Esophagus (tissue), 2 donors: Measurements from ENCODE around the gene GHITM. TPM values are rescaled to one million over a fixed set of nuclear protein-coding genes. Genes with fewer than 3 reads are reported as not detected.
A peak's percentile ranks its signal among the peaks of the same experiment; 100 is the strongest.
"Not testable (repeated sequence)": the region's sequence is repeated elsewhere in the genome, so short reads cannot be mapped to it uniquely, and the experiment has no call there.

ENCODE experiments used
- H3K27ac ChIP-seq, 2 donors: one replicate each; pipeline ENCODE4 v1.5.1; 2013; ENCODE audit warnings: low read depth in 2 of 2, mild to moderate bottlenecking in 2 of 2, inconsistent platforms in 1 of 2, low read length in 1 of 2, moderate library complexity in 1 of 2
- H3K27me3 ChIP-seq, 2 donors: one replicate each; pipeline ENCODE4 v1.6.1; 2013; ENCODE audit warnings: low read length in 2 of 2, control low read depth in 1 of 2, mild to moderate bottlenecking in 1 of 2; ENCODE audit not compliant: insufficient read depth in 2 of 2, control insufficient read depth in 1 of 2
- H3K36me3 ChIP-seq, 2 donors: one replicate each; pipeline ENCODE4 v1.6.1; 2013; ENCODE audit warnings: low read length in 1 of 2; ENCODE audit not compliant: control insufficient read depth in 2 of 2, insufficient read depth in 2 of 2
- H3K4me1 ChIP-seq, 2 donors: one replicate each; pipeline ENCODE4 v1.6.1; 2013; ENCODE audit warnings: low read length in 1 of 2; ENCODE audit not compliant: control insufficient read depth in 2 of 2, insufficient read depth in 2 of 2
- H3K4me3 ChIP-seq, 2 donors: one replicate each; pipeline ENCODE4 v1.5.1; 2013; ENCODE audit warnings: low read length in 2 of 2, mild to moderate bottlenecking in 2 of 2, low read depth in 1 of 2, moderate library complexity in 1 of 2
- H3K9me3 ChIP-seq, 2 donors: one replicate each; pipeline ENCODE4 v1.6.1; 2013; ENCODE audit warnings: mild to moderate bottlenecking in 2 of 2, low read depth in 1 of 2, low read length in 1 of 2, moderate library complexity in 1 of 2; ENCODE audit not compliant: control insufficient read depth in 2 of 2, insufficient read depth in 1 of 2
- WGBS, 2 donors: extraction: QIAGEN DNeasy Blood & Tissue Kit; methylation state at CpG; one replicate each; pipeline ENCODE4 v1.1.7; 2013; 5-methylcytosine and 5-hydroxymethylcytosine counted together
- polyA plus RNA-seq, 2 donors: library from polyadenylated mRNA; stranded (reverse); fragments of 200-250 nt; gene quantifications; one replicate each; pipeline ENCODE4 v1.2.3, GENCODE V29; 2013
- donor health status: healthy with polysubstance abuse.
- donor health status: Bipolar disorder and iron deficiency.

GHITM gene
- 100 to 1,000 TPM in 1 of 2 donors, 10 to 100 TPM in 1; 62.8 to 144 TPM for polyA plus RNA-seq

- Histone ChIP-seq H3K27me3 (no peaks in the 10 kb centered on the region), H3K9me3 (no peaks in the 10 kb centered on the region), H3K27ac (peak within 1 kb of the TSS; percentile 95 to 100), H3K4me1 (no peaks in the 10 kb centered on the region), H3K4me3 (peak within 1 kb of the TSS; percentile 89 to 99), H3K36me3 (no peaks in the 10 kb centered on the region)
- WGBS, 2 donors = 0 to 1% methylated on average over 61 of the region's 61 CpGs
Observed at GRCh38 chr10:84139126-84140035, at the start of gene GHITM. Gene GHITM (plus strand): TSS chr10:84139509. CDS start chr10:84141501, 1,992 bp downstream.

- Histone ChIP-seq H3K9me3 (no peaks in the 10 kb centered on the region), H3K27me3 (no peaks in the 10 kb centered on the region), H3K4me3 (no peak overlapping the region), H3K36me3 (no peaks in the 10 kb centered on the region), H3K27ac (no peak overlapping the region), H3K4me1 (no peaks in the 10 kb centered on the region)
- WGBS, 2 donors = 35 to 36% methylated on average over 4 of the region's 4 CpGs
Observed at GRCh38 chr10:84095811-84096497, 43.4 kb upstream of the GHITM start.

GRCh38 chr10:84097787-84098353 lies 41.4 kb upstream of the GHITM start:
- Histone ChIP-seq H3K27ac (no peak overlapping the region), H3K36me3 (no peaks in the 10 kb centered on the region), H3K4me1 (no peaks in the 10 kb centered on the region), H3K27me3 (no peaks in the 10 kb centered on the region), H3K9me3 (no peaks in the 10 kb centered on the region), H3K4me3 (no peak overlapping the region)
- WGBS, 2 donors = 38 to 49% methylated on average over 4 of the region's 4 CpGs

- WGBS, 2 donors = 73 to 78% methylated on average over 2 of the region's 2 CpGs
- no peak overlapping the region for H3K4me3 ChIP-seq
- no peaks in the 10 kb centered on the region for H3K9me3 ChIP-seq
- H3K27me3 ChIP-seq = no peaks in the 10 kb centered on the region
- H3K27ac ChIP-seq = no peak overlapping the region
- H3K4me1 ChIP-seq = no peaks in the 10 kb centered on the region
- no peaks in the 10 kb centered on the region for H3K36me3 ChIP-seq
Observed at GRCh38 chr10:84098667-84099066, 40.6 kb upstream of the GHITM start.

GRCh38 chr10:84101042-84101441 lies 38.3 kb upstream of the GHITM start:
- Histone ChIP-seq H3K4me1 (no peaks in the 10 kb centered on the region), H3K4me3 (no peak overlapping the region), H3K9me3 (no peaks in the 10 kb centered on the region), H3K36me3 (no peaks in the 10 kb centered on the region), H3K27ac (no peak overlapping the region), H3K27me3 (no peaks in the 10 kb centered on the region)
- WGBS, 2 donors = 67 to 72% methylated on average over 2 of the region's 2 CpGs

- WGBS, 2 donors = 87 to 90% methylated on average over 18 of the region's 18 CpGs
- Histone ChIP-seq H3K27me3 (no peaks in the 10 kb centered on the region), H3K9me3 (no peaks in the 10 kb centered on the region), H3K4me1 (no peaks in the 10 kb centered on the region), H3K27ac (no peak overlapping the region), H3K4me3 (no peak overlapping the region), H3K36me3 (no peaks in the 10 kb centered on the region)
Observed at GRCh38 chr10:84108797-84109196, 30.5 kb upstream of the GHITM start.

GRCh38 chr10:84109772-84110171 lies 29.5 kb upstream of the GHITM start:
- H3K27ac ChIP-seq, H3K9me3 ChIP-seq: not testable (repeated sequence)

GRCh38 chr10:84113468-84113867 lies 25.8 kb upstream of the GHITM start:
- WGBS, 2 donors = 41 to 87% methylated on average over 1 of the region's 1 CpG

More at GRCh38 chr10:84109772-84110171, 29.5 kb upstream of the GHITM start:
- not testable (repeated sequence) for H3K4me3 ChIP-seq, H3K27me3 ChIP-seq, H3K36me3 ChIP-seq, H3K4me1 ChIP-seq
- 79 to 82% methylated on average over 9 of the region's 9 CpGs for WGBS, 2 donors

GRCh38 chr10:84114088-84114667 lies 25.1 kb upstream of the GHITM start:
- Histone ChIP-seq H3K27ac (no peak overlapping the region), H3K36me3 (no peaks in the 10 kb centered on the region), H3K4me1 (no peaks in the 10 kb centered on the region), H3K27me3 (no peaks in the 10 kb centered on the region), H3K9me3 (no peaks in the 10 kb centered on the region), H3K4me3 (no peak overlapping the region)
- WGBS, 2 donors = 50 to 57% methylated on average over 13 of the region's 13 CpGs

More at GRCh38 chr10:84113468-84113867, 25.8 kb upstream of the GHITM start:
- not testable (repeated sequence) for H3K27me3 ChIP-seq, H3K27ac ChIP-seq, H3K4me3 ChIP-seq, H3K9me3 ChIP-seq, H3K4me1 ChIP-seq, H3K36me3 ChIP-seq
